OCI-LY7 (cell line): Measurements from ENCODE around the gene JAZF1. TPM values are rescaled to one million over a fixed set of nuclear protein-coding genes. Genes with fewer than 3 reads are reported as not detected.

Source experiments
- BruUV-seq: library from RNA; stranded (reverse); fragments of 400-500 nt; replicated peaks from 2 replicates; lab custom pipeline; 2021; lab: Mats Ljungman, UMichigan
- CTCF ChIA-PET: fragments of 300-600 bp; sonication (Branson Sonifier 250); formaldehyde crosslinking; loops from one replicate; lab custom pipeline; 2022; ENCODE audit warnings: antibody characterized with exemption; ENCODE audit not compliant: unreplicated experiment; lab: Charles Lee
- POLR2A ChIA-PET: fragments of 300-600 bp; sonication (Branson Sonifier 250); formaldehyde crosslinking; loops from one replicate; lab custom pipeline; 2022; ENCODE audit warnings: antibody characterized with exemption; lab: Charles Lee
- DNase-seq: peaks from one replicate; pipeline ENCODE4 v3.0.0-alpha.2; 2015; ENCODE audit warnings: low spot score
- H2AFZ ChIP-seq: fragments of 200-600 bp; sonication (generic), shearing (Covaris generic); 2 replicates; pipeline ENCODE4 v1.6.1; 2014; ENCODE audit warnings: mild to moderate bottlenecking, antibody characterized with exemption, low read length, moderate library complexity
- H3K27ac ChIP-seq: fragments of 200-600 bp; sonication (generic); 2 replicates; pipeline ENCODE4 v1.5.1; 2014; ENCODE audit warnings: mixed run types, low read depth, mild to moderate bottlenecking, moderate library complexity, low read length, inconsistent platforms; ENCODE audit not compliant: poor library complexity, severe bottlenecking
- H3K36me3 ChIP-seq: fragments of 200-600 bp; sonication (generic); 2 replicates; pipeline ENCODE4 v1.6.1; 2014; ENCODE audit warnings: mild to moderate bottlenecking, antibody characterized with exemption, low read length, moderate library complexity, mixed read lengths; ENCODE audit not compliant: insufficient read depth
- H3K4me1 ChIP-seq: fragments of 200-600 bp; sonication (generic); 2 replicates; pipeline ENCODE4 v1.5.1; 2014; ENCODE audit warnings: mild to moderate bottlenecking, low read length; ENCODE audit not compliant: insufficient read depth, poor library complexity, severe bottlenecking
- H3K4me2 ChIP-seq: fragments of 200-600 bp; sonication (generic); 2 replicates; pipeline ENCODE4 v1.6.1; 2014; ENCODE audit warnings: mild to moderate bottlenecking, low read length
- H3K4me3 ChIP-seq: fragments of 200-600 bp; sonication (generic); 2 replicates; pipeline ENCODE4 v1.5.1; 2014; ENCODE audit warnings: mild to moderate bottlenecking, low read depth, low read length; ENCODE audit not compliant: poor library complexity, severe bottlenecking
- H3K79me2 ChIP-seq: fragments of 200-600 bp; sonication (generic); 2 replicates; pipeline ENCODE4 v1.6.1; 2016; ENCODE audit warnings: low read depth, mild to moderate bottlenecking, low read length, moderate library complexity, mixed read lengths; ENCODE audit not compliant: insufficient read depth
- H3K9me2 ChIP-seq: fragments of 200-600 bp; sonication (generic); 2 replicates; pipeline ENCODE4 v1.6.1; 2016; ENCODE audit warnings: mild to moderate bottlenecking, low read length, mixed read lengths; ENCODE audit not compliant: insufficient read depth
- H3K9me3 ChIP-seq: fragments of 200-600 bp; sonication (generic); 2 replicates; pipeline ENCODE4 v1.6.1; 2014; ENCODE audit warnings: mild to moderate bottlenecking, mixed run types, low read length, mixed read lengths
- H4K20me1 ChIP-seq: fragments of 200-600 bp; sonication (generic); 2 replicates; pipeline ENCODE4 v1.6.1; 2014; ENCODE audit warnings: mild to moderate bottlenecking, antibody characterized with exemption, low read length, moderate library complexity, mixed read lengths; ENCODE audit not compliant: insufficient read depth
- CTCF ChIP-seq: fragments of 200-600 bp; sonication (generic); conservative IDR thresholded peaks from 2 replicates; pipeline ENCODE4 v1.5.1; 2014; ENCODE audit warnings: mild to moderate bottlenecking, antibody characterized with exemption, low read length, moderate library complexity, mixed read lengths
- EZH2phosphoT487 ChIP-seq: fragments of 200-600 bp; sonication (generic); IDR thresholded peaks from 2 replicates; pipeline ENCODE4 v1.6.1; 2018; ENCODE audit warnings: low read depth, borderline replicate concordance, mild to moderate bottlenecking, mixed run types, antibody characterized with exemption, low read length, moderate library complexity, mixed read lengths
- intact Hi-C: fragments of 100-400 bp; cut with micrococcal nuclease; formaldehyde crosslinking; loops from one replicate; pipeline ENCODE4 v1.10.0; 2022; ENCODE audit not compliant: unreplicated experiment
- total RNA-seq, 2 experiments: library from RNA; depleted of rRNA in 1 of 2; stranded (reverse); fragments of >200 nt in 1 of 2; shearing (Covaris generic) in 1 of 2; gene quantifications; 2 replicates each; pipeline ENCODE4 v1.2.3, GENCODE V29; 2014 to 2022

The JAZF1 gene
- total RNA-seq, 2 experiments from 2014 or later = 6.3 to 25.0 TPM

- no peaks in the 10 kb centered on the region for H3K9me3 ChIP-seq
- TF ChIP-seq CTCF (no peak), EZH2phosphoT487 (no peak)
- 0 out of 2 replicates have a peak, but pooled peaks cover 5% of the 10 kb centered on the region for H4K20me1 ChIP-seq
- no peaks in the 10 kb centered on the region for H3K36me3 ChIP-seq
- intact Hi-C loops = no loop called here
- no peaks in the 10 kb centered on the region for H3K4me1 ChIP-seq
- CTCF ChIA-PET = no interaction called here
- no peak overlapping the region for H2AFZ ChIP-seq
- H3K27ac ChIP-seq = no peak overlapping the region
- H3K9me2 ChIP-seq = no peaks in the 10 kb centered on the region
- no peak overlapping the region for H3K4me3 ChIP-seq
- POLR2A ChIA-PET = no interaction called here
- no TSS peak for BruUV-seq
- DNase-seq = no peak
- no peak overlapping the region for H3K4me2 ChIP-seq
- H3K79me2 ChIP-seq = no peaks in the 10 kb centered on the region
Observed at GRCh38 chr7:28108747-28109146, 71.8 kb downstream of the JAZF1 start.

- H3K9me2 ChIP-seq = no peaks in the 10 kb centered on the region
- no peak for DNase-seq
- H3K4me1 ChIP-seq = no peaks in the 10 kb centered on the region
- intact Hi-C loops = no loop called here
- H4K20me1 ChIP-seq = no peaks in the 10 kb centered on the region
- ChIA-PET POLR2A (interaction anchor here (1.4 kb wide), 1 partner anchor 10 kb away, joined by 3 read pairs; no protein-coding TSS in a partner anchor), CTCF (no interaction called here)
- no peaks in the 10 kb centered on the region for H3K79me2 ChIP-seq
- no peak overlapping the region for H3K4me3 ChIP-seq
- H3K36me3 ChIP-seq = no peaks in the 10 kb centered on the region
- no peak overlapping the region for H2AFZ ChIP-seq
- TF ChIP-seq CTCF (no peak), EZH2phosphoT487 (no peak)
- no peaks in the 10 kb centered on the region for H3K9me3 ChIP-seq
- H3K4me2 ChIP-seq = no peak overlapping the region
- no peak overlapping the region for H3K27ac ChIP-seq
- no TSS peak for BruUV-seq
Observed at GRCh38 chr7:28107960-28108359, 72.6 kb downstream of the JAZF1 start.

- Histone ChIP-seq H2AFZ (no peak overlapping the region), H3K9me2 (no peaks in the 10 kb centered on the region), H3K27ac (no peak overlapping the region), H3K36me3 (no peaks in the 10 kb centered on the region), H3K9me3 (no peaks in the 10 kb centered on the region), H3K4me2 (no peak overlapping the region), H3K4me1 (no peaks in the 10 kb centered on the region), H3K79me2 (no peaks in the 10 kb centered on the region), H4K20me1 (no peaks in the 10 kb centered on the region; the same call in 1 of the 2 replicates), H3K4me3 (no peak overlapping the region)
- no peak for TF ChIP-seq EZH2phosphoT487
- TF ChIP-seq CTCF = no peak
- BruUV-seq = no TSS peak
- POLR2A ChIA-PET = interaction anchor here (1.4 kb wide), 1 partner anchor 8 kb away, joined by 3 read pairs; no protein-coding TSS in a partner anchor
- intact Hi-C loops = no loop called here
- DNase-seq = no peak
- CTCF ChIA-PET = no interaction called here
Observed at GRCh38 chr7:28106321-28106829, 74.2 kb downstream of the JAZF1 start.
